Raji (cell line): ENCODE results near the gene ZC2HC1C.
A peak's percentile ranks its signal among the peaks of the same experiment; 100 is the strongest.

ENCODE experiments used
- POLR2A ChIP-seq: IDR thresholded peaks from 2 replicates; pipeline ENCODE4 v1.6.1; 2011; ENCODE audit warnings: low read depth, low read length, control low read depth; ENCODE audit not compliant: insufficient read depth

Gene ZC2HC1C

DNA sequence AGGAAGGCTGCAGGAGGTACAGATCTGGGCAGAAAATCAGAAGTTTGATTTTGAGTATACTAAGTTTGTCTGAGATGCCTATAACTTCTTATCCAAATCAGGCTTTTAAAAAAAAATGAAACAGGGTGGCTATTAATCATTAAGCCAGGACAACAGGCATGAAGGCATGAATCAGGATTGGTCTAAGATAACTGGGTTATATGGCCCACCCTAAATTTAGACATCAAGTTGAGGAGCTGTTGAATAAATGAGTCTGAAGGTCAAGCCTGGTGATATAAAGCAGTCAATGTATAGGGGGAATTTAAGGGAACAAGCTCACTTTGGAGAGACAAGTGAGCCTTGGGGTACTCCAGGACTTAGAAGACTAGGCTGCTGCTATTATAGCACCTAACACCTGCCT, 28.8 kb downstream of the ZC2HC1C start:
- TF ChIP-seq POLR2A = no peak

DNA sequence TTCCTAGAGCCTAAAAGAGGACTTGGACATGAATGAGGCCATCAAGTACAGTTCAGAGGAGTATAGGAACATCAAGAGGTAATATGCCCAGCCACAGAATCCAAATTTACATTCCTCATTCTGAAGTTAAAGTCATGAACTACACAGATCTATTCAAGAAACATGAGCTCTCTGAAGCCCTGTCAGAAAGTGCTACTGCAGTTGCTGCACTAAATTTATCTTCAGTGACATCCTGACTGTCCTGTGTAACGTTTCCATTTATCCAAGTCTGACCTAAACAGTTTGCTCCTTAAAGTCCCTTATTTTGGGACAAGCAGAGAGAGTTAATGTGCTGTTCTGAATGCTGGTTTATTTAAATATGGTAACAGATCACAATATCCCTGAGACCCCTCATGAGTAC, 29.2 kb downstream of the ZC2HC1C start:
- no peak for TF ChIP-seq POLR2A

DNA sequence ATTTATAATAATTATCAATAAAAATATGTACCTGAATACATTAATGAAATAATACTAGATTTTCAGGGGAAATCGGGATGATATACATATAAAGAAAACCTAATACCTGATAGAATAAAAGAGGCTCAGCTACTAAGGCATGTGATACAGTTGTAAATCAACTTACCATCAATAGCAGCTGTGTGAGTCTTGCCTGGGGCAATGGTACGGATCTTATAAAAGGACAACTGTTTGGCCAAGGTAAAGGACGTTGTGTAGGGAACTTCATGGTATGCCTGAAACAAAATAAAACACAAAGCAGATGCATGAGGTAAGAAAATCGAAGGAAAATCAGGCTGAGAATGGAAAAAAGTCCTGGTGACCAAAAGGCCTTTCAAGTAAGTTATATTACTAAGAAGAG, 32.0 kb downstream of the ZC2HC1C start:
- no peak for TF ChIP-seq POLR2A

DNA sequence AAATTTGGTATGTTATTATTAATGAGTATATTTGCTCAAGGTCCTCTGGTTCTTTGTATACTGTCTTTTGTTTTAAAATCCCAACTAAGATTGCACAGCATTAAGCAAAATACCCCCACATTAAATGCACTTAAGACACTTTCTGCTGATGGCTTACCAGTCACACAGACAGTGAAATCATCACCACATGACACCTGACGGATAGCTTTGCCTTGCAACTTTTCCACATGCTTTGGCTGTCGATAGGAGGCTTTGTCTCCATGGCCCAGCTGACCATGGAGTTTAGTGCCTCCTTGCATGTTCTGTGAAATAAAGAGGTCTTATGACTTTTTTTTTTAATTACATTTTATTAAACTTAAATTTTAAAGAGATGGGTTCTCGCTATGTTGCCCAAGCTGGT, 37.7 kb downstream of the ZC2HC1C start:
- no peak for TF ChIP-seq POLR2A

DNA sequence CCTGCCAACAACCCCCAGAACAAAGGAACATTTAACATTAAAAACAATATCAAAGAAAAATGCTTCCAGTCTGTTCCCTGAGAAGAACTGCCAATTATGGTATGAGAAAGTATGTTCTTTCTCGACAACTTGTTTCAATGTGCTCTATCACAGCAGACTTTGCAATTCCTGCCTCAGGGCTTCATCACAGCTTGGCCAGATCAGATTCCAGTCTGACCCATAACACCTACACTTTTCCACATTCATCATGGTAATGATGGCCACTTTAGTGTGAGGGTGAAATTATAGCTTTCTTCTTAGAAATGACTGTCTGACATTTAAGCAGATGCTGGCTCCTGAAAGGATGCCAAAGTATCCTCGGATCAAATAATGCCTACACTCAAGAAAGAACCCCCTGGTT, 40.4 kb downstream of the ZC2HC1C start:
- TF ChIP-seq POLR2A = no peak

DNA sequence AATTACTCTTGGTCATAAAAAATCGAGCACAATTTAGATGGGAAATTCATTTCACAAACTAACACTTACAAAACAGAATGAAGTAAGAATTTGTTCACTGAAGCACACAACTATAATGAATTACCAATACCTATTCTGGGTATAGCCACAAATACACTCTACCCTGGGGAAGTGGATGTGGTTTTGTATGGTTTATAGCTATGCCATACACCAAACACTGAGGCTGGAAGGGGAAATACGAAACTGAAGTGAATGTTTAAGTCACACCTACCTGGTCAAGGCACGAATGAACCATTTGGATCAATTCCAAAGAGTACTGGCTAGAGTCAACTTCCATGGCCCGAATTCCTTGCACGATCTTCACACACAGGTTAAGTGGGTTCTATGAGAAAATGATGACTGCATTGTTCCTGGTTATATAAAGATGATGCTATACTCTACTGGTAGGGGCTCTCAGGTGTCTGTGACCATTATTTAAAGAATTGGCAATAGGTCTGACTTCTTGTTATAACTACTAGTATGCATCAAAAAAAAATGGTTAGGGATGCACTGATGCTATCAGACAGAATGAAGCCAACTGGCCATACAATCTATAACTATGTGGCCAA, 44.6 kb downstream of the ZC2HC1C start:
- no peak for TF ChIP-seq POLR2A

DNA sequence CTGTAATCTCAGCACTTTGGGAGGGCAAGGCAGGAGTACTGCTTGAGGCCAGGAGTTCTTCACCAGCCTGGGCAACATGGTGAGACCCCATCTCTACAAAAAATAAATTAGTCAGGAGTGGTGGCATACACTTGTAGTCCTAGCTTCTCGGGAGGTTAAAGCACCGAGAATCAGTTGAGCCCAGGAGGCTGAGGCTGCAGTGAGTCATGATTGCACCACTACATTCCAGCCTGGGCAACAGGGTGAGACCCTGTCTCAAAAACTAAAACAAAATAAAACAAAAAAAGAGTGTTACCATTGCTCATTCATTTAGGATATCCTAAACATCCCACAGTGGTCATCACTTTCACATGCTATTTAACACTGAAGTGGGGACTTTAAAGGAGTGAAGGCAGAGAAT, 49.6 kb downstream of the ZC2HC1C start:
- no peak for TF ChIP-seq POLR2A

DNA sequence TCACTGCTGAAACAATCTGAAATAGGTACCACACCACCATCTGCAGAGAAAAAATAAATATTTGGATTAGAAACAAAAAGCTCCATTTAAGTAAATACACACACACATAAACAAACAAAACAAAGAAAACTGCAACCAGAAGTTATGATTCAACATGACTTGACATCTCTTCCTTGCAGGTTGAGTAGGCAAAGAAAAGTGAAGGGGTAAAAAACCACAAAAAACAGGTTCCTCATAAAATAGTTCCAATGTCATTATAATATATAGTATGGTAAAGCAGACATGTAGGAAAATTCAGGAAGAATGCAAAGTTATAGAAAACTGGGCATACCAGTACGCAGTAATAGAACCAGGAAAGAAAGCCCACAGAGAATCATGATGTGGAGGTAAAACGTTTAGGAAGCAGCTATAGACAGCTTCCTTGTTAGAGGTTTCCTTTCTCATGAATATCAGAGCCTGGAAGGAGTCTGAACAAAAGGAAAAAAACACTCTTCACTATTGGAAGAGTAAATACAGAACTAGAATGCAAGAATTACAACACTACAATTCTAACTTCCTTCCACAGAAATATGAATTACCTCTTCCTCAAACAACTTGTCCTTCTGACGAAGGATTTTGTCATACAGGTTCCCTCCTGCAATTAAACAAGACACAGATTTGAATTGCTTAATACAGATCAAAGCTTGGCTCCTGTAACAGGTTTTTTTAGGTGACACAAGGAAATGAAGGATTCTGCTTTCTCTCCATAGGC, 51.3 kb downstream of the ZC2HC1C start:
- no peak for TF ChIP-seq POLR2A

DNA sequence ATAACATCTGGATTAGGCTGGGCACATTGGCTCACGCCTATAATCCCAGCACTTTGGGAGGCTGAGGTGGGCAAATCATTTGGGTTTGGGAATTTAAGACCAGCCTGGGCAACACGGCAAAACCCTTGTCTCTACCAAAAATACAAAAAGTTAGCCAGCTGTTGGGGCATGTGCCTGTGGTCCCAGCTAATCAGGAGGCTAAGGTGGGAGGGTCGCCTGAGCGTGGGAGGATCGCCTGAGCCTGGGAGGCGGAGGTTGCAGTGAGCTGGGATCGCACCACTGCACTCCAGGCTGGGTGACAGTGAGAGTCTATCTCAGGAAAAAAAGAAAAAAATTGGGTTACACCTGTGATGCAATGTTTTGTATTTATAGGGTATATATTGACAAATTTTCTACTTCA, 52.1 kb downstream of the ZC2HC1C start:
- TF ChIP-seq POLR2A = no peak

DNA sequence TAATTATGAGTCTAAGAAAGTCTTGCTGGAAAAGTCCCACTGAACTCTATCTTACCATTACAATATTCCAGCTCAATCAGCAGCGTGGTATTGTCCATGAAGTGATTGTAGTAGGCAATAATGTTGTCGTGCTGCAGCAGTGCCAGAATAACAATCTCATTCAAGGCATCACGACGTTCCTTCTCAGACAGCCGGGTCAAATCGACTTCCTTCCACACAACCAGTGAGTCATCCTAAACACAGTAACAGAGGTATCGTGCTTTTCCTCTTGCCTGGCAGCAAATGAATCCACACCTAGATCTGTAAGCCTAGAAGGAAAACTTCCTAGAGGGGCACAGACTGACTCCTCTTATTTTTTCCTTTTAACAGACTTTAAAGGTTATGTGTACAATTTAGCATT, 54.5 kb downstream of the ZC2HC1C start:
- TF ChIP-seq POLR2A = peak; percentile 23; the same call in 1 of the 2 replicates

DNA sequence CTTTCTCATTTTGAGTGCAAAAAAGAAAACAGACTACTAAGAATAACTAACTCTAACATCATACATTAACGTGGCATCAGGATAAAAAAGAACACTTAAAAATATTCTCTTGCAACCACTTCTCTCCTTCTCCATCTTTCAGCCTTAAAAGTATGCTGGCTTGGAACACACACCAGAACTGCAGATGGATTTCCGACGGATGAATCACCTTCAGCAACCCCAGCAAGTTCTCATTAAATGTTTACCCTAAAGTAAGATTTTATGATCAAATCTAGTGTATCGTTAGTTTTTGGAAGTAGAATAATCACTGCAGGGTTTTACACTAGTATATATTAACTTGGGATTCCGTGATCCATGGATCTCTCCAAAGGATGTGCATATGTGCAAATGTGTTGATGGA, 56.2 kb downstream of the ZC2HC1C start:
- no peak for TF ChIP-seq POLR2A

DNA sequence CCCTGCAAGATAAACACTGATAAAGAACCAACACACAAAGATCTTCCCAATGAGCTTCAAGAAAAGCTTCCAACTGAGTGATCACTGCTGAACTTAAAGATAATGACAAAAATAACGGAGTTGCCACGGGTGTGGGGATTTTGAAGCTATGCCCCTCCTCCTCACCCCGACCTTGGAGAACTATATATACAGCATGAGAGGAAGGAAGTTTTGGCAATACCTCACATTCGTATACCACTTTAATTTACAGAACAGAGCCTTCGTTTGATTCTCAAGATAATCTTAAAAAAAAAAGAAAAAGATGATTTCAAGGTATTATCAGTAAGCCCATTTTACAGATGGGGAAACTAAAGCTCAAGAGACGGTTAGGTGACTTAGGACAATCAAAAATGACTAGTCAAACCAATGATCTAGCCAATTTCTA, 56.7 kb downstream of the ZC2HC1C start:
- no peak for TF ChIP-seq POLR2A

DNA sequence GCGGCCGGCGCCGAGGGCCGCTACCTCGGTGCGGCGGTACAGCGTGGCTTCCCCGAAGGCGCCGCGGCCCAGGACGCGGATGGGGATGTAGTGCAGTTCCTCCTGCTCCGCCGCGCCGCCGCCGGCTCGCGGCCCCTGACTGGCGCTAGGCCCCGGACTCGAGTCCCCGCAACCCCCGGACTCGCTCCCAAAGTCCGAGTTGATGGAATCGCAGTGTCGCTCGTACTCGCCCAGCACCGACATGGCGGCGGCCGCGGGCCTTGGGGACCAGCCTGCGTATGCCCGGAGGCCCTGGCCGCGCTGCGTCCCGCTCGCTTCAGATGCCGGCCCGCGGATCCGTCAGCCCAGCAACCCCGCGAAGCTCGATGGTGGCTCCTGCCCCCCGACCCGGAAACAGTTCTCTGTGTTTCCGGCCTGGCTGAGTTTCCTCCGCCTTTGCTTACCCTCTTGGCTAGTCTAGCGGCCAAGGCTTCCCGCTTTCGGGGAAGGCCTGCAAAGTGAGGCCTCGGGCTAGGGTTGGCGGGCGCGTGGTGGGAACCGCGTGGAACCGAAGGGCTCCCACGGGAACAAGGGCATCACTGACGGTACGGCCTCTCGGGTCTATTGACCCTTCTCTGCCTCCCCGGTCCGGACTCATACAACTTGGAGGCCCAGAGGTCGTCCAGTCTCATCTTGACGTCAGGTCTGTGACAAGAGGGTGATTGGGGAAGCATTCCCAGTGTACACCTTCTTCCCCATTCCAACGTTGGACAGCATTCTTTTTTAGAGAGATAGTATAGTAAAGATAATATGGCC, 57.4 kb downstream of the ZC2HC1C start, which contains the start of gene NEK9:
Gene NEK9, minus strand, starts transcription at position 370 of the 795 bp plus-strand sequence. Its CDS starts 127 bp downstream, at position 243.
- peak; percentile 96 for TF ChIP-seq POLR2A

DNA sequence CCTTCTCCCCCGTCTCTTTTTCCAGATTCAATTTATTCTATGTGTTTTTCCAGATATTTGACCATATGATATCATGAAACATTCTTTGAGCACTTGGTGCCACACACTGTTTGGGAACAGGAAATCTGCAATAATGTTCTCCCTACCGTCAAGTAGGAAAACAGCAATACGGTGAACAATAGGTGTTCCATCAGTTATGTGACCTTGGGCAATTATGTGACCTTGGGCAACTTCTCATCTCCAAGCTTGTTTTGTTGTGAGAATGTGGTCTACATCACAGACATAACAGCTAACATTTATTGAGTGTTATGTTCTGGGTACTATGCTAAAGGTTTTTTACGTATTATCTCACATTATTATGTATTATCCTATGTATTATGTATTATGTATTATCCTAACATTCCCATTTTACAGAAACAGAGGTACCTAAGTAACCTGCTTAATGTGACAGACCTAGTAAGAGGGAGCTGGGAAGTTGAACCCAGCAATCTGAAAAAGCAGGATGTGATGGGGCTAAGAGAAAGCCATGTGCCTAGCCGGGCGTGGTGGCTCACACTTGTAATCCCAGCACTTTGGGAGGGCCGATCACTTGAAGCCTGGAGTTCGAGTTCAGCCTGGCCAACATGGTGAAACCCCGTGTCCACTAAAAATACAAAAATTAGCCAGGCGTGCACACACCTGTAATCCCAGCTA, 58.6 kb downstream of the ZC2HC1C start:
- TF ChIP-seq POLR2A = no peak

DNA sequence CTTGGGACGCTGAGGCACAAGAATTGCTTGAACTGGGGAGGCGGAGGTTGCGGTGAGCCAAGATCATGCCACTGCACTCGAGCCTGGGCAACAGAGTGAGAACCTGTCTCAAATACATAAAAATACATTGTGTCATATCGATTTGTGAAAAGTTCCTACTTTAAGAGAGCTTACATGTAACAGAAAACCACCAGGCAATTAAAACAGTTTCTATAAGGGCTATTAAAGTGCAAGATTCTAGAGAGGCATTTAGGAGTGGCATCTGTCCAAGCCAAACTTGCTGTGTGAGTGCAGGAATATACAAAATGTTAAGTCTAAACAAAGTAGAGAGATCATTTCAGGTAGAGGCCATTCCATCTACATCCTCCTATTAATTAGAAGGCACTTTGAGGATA, 59.2 kb downstream of the ZC2HC1C start:
- TF ChIP-seq POLR2A = no peak
